H1 (cell line): ENCODE data around the gene PRCP. TPM values are rescaled to one million over a fixed set of nuclear protein-coding genes. Genes with fewer than 3 reads are reported as not detected.

ENCODE experiments used
- CTCF ChIA-PET: fragments of 300-600 bp; sonication (Branson Sonifier 250); formaldehyde crosslinking; loops from one replicate; lab custom pipeline; 2021; ENCODE audit not compliant: partially characterized antibody; lab: Charles Lee
- POLR2A ChIA-PET: fragments of 300-600 bp; sonication (Branson Sonifier 250); formaldehyde crosslinking; loops from one replicate; lab custom pipeline; 2021; ENCODE audit warnings: inconsistent platforms; ENCODE audit not compliant: partially characterized antibody; lab: Charles Lee
- DNase-seq, 2 experiments: peaks; one replicate each; pipeline versions ENCODE4 v3.0.0 to v3.0.0-alpha.2; 2010 to 2022; ENCODE audit warnings: low spot score in 2 of 2, low read depth in 1 of 2, mixed read lengths in 1 of 2
- FAIRE-seq: peaks from 2 replicates; lab custom pipeline; 2011; peaks lifted over from hg19 to GRCh38; lab: Jason Lieb, UNC
- H2AFZ ChIP-seq: 2 replicates; pipeline ENCODE4 v1.8.1; 2012; ENCODE audit warnings: low read length, inconsistent platforms
- H2AK5ac ChIP-seq: 2 replicates; pipeline ENCODE4 v1.6.1; 2013; ENCODE audit warnings: low read depth, low read length
- H2BK120ac ChIP-seq: replicated peaks from 2 replicates; pipeline ENCODE3; 2013; ENCODE audit warnings: low read depth, low read length, inconsistent platforms
- H2BK12ac ChIP-seq: 2 replicates; pipeline ENCODE4 v1.6.1; 2013; ENCODE audit warnings: low read depth, low read length
- H2BK15ac ChIP-seq: 2 replicates; pipeline ENCODE4 v1.6.1; 2013; ENCODE audit warnings: low read length
- H2BK20ac ChIP-seq: 2 replicates; pipeline ENCODE4 v1.6.1; 2013; ENCODE audit warnings: low read length
- H2BK5ac ChIP-seq: 2 replicates; pipeline ENCODE4 v1.6.1; 2013; ENCODE audit warnings: low read depth, low read length
- H3K14ac ChIP-seq: 2 replicates; pipeline ENCODE4 v1.6.1; 2013; ENCODE audit warnings: inconsistent platforms; ENCODE audit not compliant: insufficient read length
- H3K18ac ChIP-seq: 2 replicates; pipeline ENCODE4 v1.6.1; 2013; ENCODE audit warnings: low read length; ENCODE audit errors: extremely low read depth
- H3K23ac ChIP-seq: 2 replicates; pipeline ENCODE4 v1.6.1; 2013; ENCODE audit warnings: inconsistent platforms; ENCODE audit not compliant: insufficient read length
- H3K23me2 ChIP-seq: 2 replicates; pipeline ENCODE4 v1.6.1; 2013; ENCODE audit warnings: low read depth, low read length
- H3K27ac ChIP-seq: 2 replicates; pipeline ENCODE4 v1.6.1; 2011; ENCODE audit warnings: low read depth, low read length, inconsistent platforms
- H3K27me3 ChIP-seq, 4 experiments: replicated peaks in 1 of 4; 1 replicate in 1 of 4; 2 replicates in 3 of 4; pipeline versions ENCODE4 v1.6.1 to v1.8.1; 2011 to 2013; ENCODE audit warnings: low read length in 3 of 4, mild to moderate bottlenecking in 3 of 4, inconsistent platforms in 2 of 4, mixed read lengths in 2 of 4, moderate library complexity in 1 of 4; ENCODE audit not compliant: control insufficient read depth in 3 of 4, insufficient read depth in 3 of 4; ENCODE audit errors: extremely low read depth in 1 of 4
- H3K36me3 ChIP-seq, 4 experiments: 2 replicates each; pipeline versions ENCODE4 v1.6.1 to v1.8.1; 2011 to 2013; ENCODE audit warnings: mild to moderate bottlenecking in 4 of 4, low read length in 3 of 4, moderate library complexity in 2 of 4, control low read depth in 1 of 4, inconsistent platforms in 1 of 4; ENCODE audit not compliant: insufficient read depth in 4 of 4, control insufficient read depth in 2 of 4
- H3K4ac ChIP-seq: replicated peaks from 2 replicates; pipeline ENCODE3; 2013; ENCODE audit warnings: low read length, low read depth, mixed read lengths, inconsistent platforms; ENCODE audit not compliant: insufficient read length
- H3K4me1 ChIP-seq, 4 experiments: replicated peaks in 1 of 4; 1 replicate in 1 of 4; 2 replicates in 3 of 4; pipeline versions ENCODE4 v1.6.1 to v1.8.1; 2011 to 2013; ENCODE audit warnings: low read length in 3 of 4, inconsistent platforms in 2 of 4, mixed read lengths in 1 of 4; ENCODE audit not compliant: insufficient read depth in 4 of 4, control insufficient read depth in 3 of 4
- H3K4me2 ChIP-seq, 2 experiments: 2 replicates each; pipeline versions ENCODE4 v1.6.1 to v1.8.1; 2011 to 2013; ENCODE audit warnings: low read depth in 2 of 2, low read length in 2 of 2, control low read depth in 1 of 2, inconsistent platforms in 1 of 2, mild to moderate bottlenecking in 1 of 2; ENCODE audit not compliant: insufficient read depth in 1 of 2
- H3K4me3 ChIP-seq, 4 experiments: fragments of 200-600, 300-600 bp in 1 of 4; sonication (generic), shearing (Covaris generic), sonication (Bioruptor Twin) in 1 of 4; 2 replicates each; pipeline versions ENCODE4 v1.5.1 to v1.8.1; 2011 to 2016; ENCODE audit warnings: low read length in 4 of 4, low read depth in 3 of 4, control low read depth in 2 of 4, inconsistent platforms in 2 of 4, mild to moderate bottlenecking in 2 of 4, mixed read lengths in 1 of 4, moderate library complexity in 1 of 4; ENCODE audit not compliant: insufficient read depth in 2 of 4; ENCODE audit errors: extremely low read depth in 1 of 4
- H3K56ac ChIP-seq: replicated peaks from 2 replicates; pipeline ENCODE3; 2013; ENCODE audit warnings: low read depth, mild to moderate bottlenecking, mixed read lengths, low read length, inconsistent platforms; ENCODE audit not compliant: insufficient read length
- H3K79me1 ChIP-seq: 2 replicates; pipeline ENCODE4 v1.6.1; 2013; ENCODE audit warnings: low read depth, low read length, control low read depth
- H3K79me2 ChIP-seq, 2 experiments: 2 replicates each; pipeline versions ENCODE4 v1.6.1 to v1.8.1; 2012 to 2013; ENCODE audit warnings: low read length in 2 of 2, mild to moderate bottlenecking in 2 of 2, inconsistent platforms in 1 of 2; ENCODE audit not compliant: insufficient read depth in 2 of 2, control insufficient read depth in 1 of 2
- H3K9ac ChIP-seq, 4 experiments: replicated peaks in 1 of 4; 1 replicate in 1 of 4; 2 replicates in 3 of 4; pipeline versions ENCODE4 v1.6.1 to v1.8.1; 2011 to 2013; ENCODE audit warnings: low read depth in 3 of 4, low read length in 3 of 4, control low read depth in 2 of 4, mild to moderate bottlenecking in 2 of 4, moderate library complexity in 2 of 4, inconsistent platforms in 1 of 4; ENCODE audit errors: extremely low read depth in 1 of 4
- H3K9me3 ChIP-seq, 2 experiments: 2 replicates each; pipeline versions ENCODE4 v1.6.1 to v1.8.1; 2012 to 2013; ENCODE audit warnings: mild to moderate bottlenecking in 2 of 2, moderate library complexity in 2 of 2, control low read depth in 1 of 2, inconsistent platforms in 1 of 2, low read depth in 1 of 2, low read length in 1 of 2, mixed read lengths in 1 of 2; ENCODE audit not compliant: insufficient read depth in 2 of 2
- H4K20me1 ChIP-seq, 2 experiments: replicated peaks in 1 of 2; 2 replicates each; pipeline versions ENCODE3 to v1.8.1; 2011 to 2013; ENCODE audit warnings: inconsistent platforms in 2 of 2, low read length in 2 of 2, mild to moderate bottlenecking in 1 of 2; ENCODE audit not compliant: insufficient read depth in 2 of 2, control insufficient read depth in 1 of 2
- H4K5ac ChIP-seq: 2 replicates; pipeline ENCODE4 v1.6.1; 2013; ENCODE audit warnings: low read length, low read depth, mixed read lengths, inconsistent platforms; ENCODE audit not compliant: insufficient read length
- H4K8ac ChIP-seq: 2 replicates; pipeline ENCODE4 v1.8.0; 2013; ENCODE audit warnings: mild to moderate bottlenecking, moderate library complexity, low read length, inconsistent platforms; ENCODE audit not compliant: insufficient read depth; ENCODE audit errors: extremely low read depth
- H4K91ac ChIP-seq: replicated peaks from 2 replicates; pipeline ENCODE3; 2013; ENCODE audit warnings: low read length, mixed read lengths, inconsistent platforms; ENCODE audit not compliant: insufficient read length
- ASH2L ChIP-seq: fragments of 200-600, 300-600 bp; sonication (generic); IDR thresholded peaks from one replicate; pipeline ENCODE4 v1.7.1; 2017; ENCODE audit warnings: low read length
- BACH1 ChIP-seq: IDR thresholded peaks from 2 replicates; pipeline ENCODE4 v1.6.1; 2012; ENCODE audit warnings: low read length, improper control_type of control experiment
- CBX5 ChIP-seq: fragments of 300-800, 300-1000 bp; sonication (generic); IDR thresholded peaks from 2 replicates; pipeline ENCODE4 v1.7.1; 2016; ENCODE audit warnings: antibody characterized with exemption, low read length, low read depth
- CBX8 ChIP-seq: fragments of 300-800, 300-1000 bp; sonication (generic); IDR thresholded peaks from 2 replicates; pipeline ENCODE4 v1.7.1; 2016; ENCODE audit warnings: low read depth, low read length, borderline replicate concordance
- CREB1 ChIP-seq: IDR thresholded peaks from 2 replicates; pipeline ENCODE4 v1.6.1; 2012; ENCODE audit warnings: inconsistent platforms
- GTF2F1 ChIP-seq: IDR thresholded peaks from 2 replicates; pipeline ENCODE4 v1.6.1; 2012; ENCODE audit warnings: low read depth, low read length, improper control_type of control experiment, borderline replicate concordance
- HDAC6 ChIP-seq: IDR thresholded peaks from one replicate; pipeline ENCODE4 v1.7.1; 2012; ENCODE audit warnings: low read depth, mild to moderate bottlenecking, inconsistent platforms, low read length, moderate library complexity
- NANOG ChIP-seq: IDR thresholded peaks from 2 replicates; pipeline ENCODE4 v1.6.1; 2011; ENCODE audit warnings: low read length, low read depth, mild to moderate bottlenecking, inconsistent platforms; ENCODE audit not compliant: insufficient read depth, poor library complexity, severe bottlenecking
- NRF1 ChIP-seq: IDR thresholded peaks from 2 replicates; pipeline ENCODE4 v1.6.1; 2011; ENCODE audit warnings: mild to moderate bottlenecking, low read depth, low read length, improper control_type of control experiment
- RFX5 ChIP-seq: IDR thresholded peaks from 2 replicates; pipeline ENCODE4 v1.6.1; 2011; ENCODE audit warnings: low read depth, low read length, improper control_type of control experiment, borderline replicate concordance
- SIX5 ChIP-seq: IDR thresholded peaks from 2 replicates; pipeline ENCODE4 v1.6.1; 2011; ENCODE audit warnings: mild to moderate bottlenecking, low read depth, low read length
- SP4 ChIP-seq: IDR thresholded peaks from 2 replicates; pipeline ENCODE4 v1.6.1; 2012; ENCODE audit warnings: low read length, inconsistent platforms
- SRF ChIP-seq: IDR thresholded peaks from 2 replicates; pipeline ENCODE4 v1.6.1; 2011; ENCODE audit warnings: mild to moderate bottlenecking, low read depth, low read length, moderate library complexity
- SUZ12 ChIP-seq: fragments of 200-600 bp; sonication (generic); IDR thresholded peaks from 2 replicates; pipeline ENCODE4 v1.6.1; 2012; ENCODE audit warnings: mild to moderate bottlenecking, inconsistent platforms, low read length, moderate library complexity, mixed read lengths
- WGBS, 2 experiments: shearing (Covaris generic) in 1 of 2; methylation state at CpG; one replicate each; pipeline versions ENCODE4 v1.1.6 to v1.1.7; 2013 to 2015; ENCODE audit warnings: low lambda C conversion rate in 2 of 2, mixed read lengths in 2 of 2, inconsistent platforms in 1 of 2, low coverage in 1 of 2, missing lambda C conversion rate in 1 of 2; ENCODE audit not compliant: insufficient replicate concordance in 2 of 2, insufficient coverage in 1 of 2, insufficient read length in 1 of 2; ENCODE audit errors: extremely low coverage in 1 of 2, missing lambda C conversion rate in 1 of 2; 5-methylcytosine and 5-hydroxymethylcytosine counted together
- polyA plus RNA-seq, 7 experiments: library from polyadenylated mRNA; depleted of rRNA in 3 of 7; stranded (reverse) in 5 of 7; unstranded in 2 of 7; fragments of >200 nt in 5 of 7; fragments of 200-250 nt in 2 of 7; gene quantifications; 1 replicate in 5 of 7; 2 replicates in 1 of 7; 4 replicates in 1 of 7; pipeline versions ENCODE4 v1.2.1 to v1.2.3, GENCODE V29; 2011 to 2013; ENCODE audit warnings: missing spikeins in 2 of 7, mixed read lengths in 2 of 7
- total RNA-seq: library from RNA; stranded (reverse); fragmentation: NEBNext Ultra II Directional; extraction: Animal tissue kit (Norgen Biotek cat#: 25700); gene quantifications from 2 replicates; pipeline ENCODE4 v1.2.1, GENCODE V29; 2021
- TF ChIP-seq, protein P1 (sequence below): IDR thresholded peaks from 2 replicates; pipeline ENCODE4 v1.6.1; 2011; ENCODE audit warnings: low read depth, mild to moderate bottlenecking, low read length; ENCODE audit not compliant: insufficient read depth

The PRCP gene
- total and polyA plus RNA-seq, 2 of the 8 experiments (the other 6 are each of a cell fraction or from before 2014, with no cell fraction given), result 63.8 to 84.4 TPM

GRCh38 chr11:82810326-82810725 lies 89.9 kb downstream of the PRCP start:
- FAIRE-seq, result no peak
- TF ChIP-seq CBX5 (no peak), GTF2F1 (no peak), SIX5 (no peak), ASH2L (no peak), SP4 (no peak), NANOG (no peak), HDAC6 (no peak), CREB1 (no peak), SUZ12 (no peak), CBX8 (no peak), SRF (no peak), NRF1 (no peak), BACH1 (no peak), RFX5 (no peak)
- TF ChIP-seq, protein P1, sequence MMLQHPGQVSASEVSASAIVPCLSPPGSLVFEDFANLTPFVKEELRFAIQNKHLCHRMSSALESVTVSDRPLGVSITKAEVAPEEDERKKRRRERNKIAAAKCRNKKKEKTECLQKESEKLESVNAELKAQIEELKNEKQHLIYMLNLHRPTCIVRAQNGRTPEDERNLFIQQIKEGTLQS, result no peak

More at GRCh38 chr11:82810326-82810725, 89.9 kb downstream of the PRCP start:
- no peaks in the 10 kb centered on the region for H3K27me3 ChIP-seq
- no peaks in the 10 kb centered on the region for H3K79me2 ChIP-seq
- no peak overlapping the region for H2BK5ac ChIP-seq
- no peak overlapping the region for H4K5ac ChIP-seq
- no peak overlapping the region for H3K4me3 ChIP-seq
- no peaks in the 10 kb centered on the region for H3K36me3 ChIP-seq
- H3K23me2 ChIP-seq, result no peaks in the 10 kb centered on the region
- H3K23ac ChIP-seq, result no peak overlapping the region
- no peak overlapping the region for H4K8ac ChIP-seq
- no peaks in the 10 kb centered on the region for H3K79me1 ChIP-seq
- H3K27ac ChIP-seq, result no peak overlapping the region
- H2BK120ac ChIP-seq, result no peak overlapping the region
- ChIA-PET POLR2A (no interaction called here), CTCF (interaction anchor here (1.0 to 2.9 kb wide), 3 partner anchors 9 to 35 kb away, joined by 4 to 13 read pairs (median 9); no protein-coding TSS in a partner anchor)
- H3K56ac ChIP-seq, result no peak overlapping the region
- H2AFZ ChIP-seq, result no peak overlapping the region
- H4K20me1 ChIP-seq, result no peaks in the 10 kb centered on the region
- no peak overlapping the region for H3K4me2 ChIP-seq
- no peak overlapping the region for H3K4ac ChIP-seq
- no peak overlapping the region for H4K91ac ChIP-seq
- H2BK15ac ChIP-seq, result no peak overlapping the region
- no peak overlapping the region for H2AK5ac ChIP-seq
- WGBS, 2 experiments, result 94% methylated on average over 1 of the region's 1 CpG; no CpG with 5 or more reads in 1 of the 2 experiments
- H3K18ac ChIP-seq, result no peak overlapping the region
- no peak overlapping the region for H3K9ac ChIP-seq
- H3K9me3 ChIP-seq, result no peaks in the 10 kb centered on the region
- H2BK12ac ChIP-seq, result no peak overlapping the region
- H2BK20ac ChIP-seq, result no peak overlapping the region
- H3K4me1 ChIP-seq, result peaks cover 2 to 4% (median 4%) of the 10 kb centered on the region in 4 experiments; a peak in 4 of 7 replicates
- DNase-seq, result no peak
- no peak overlapping the region for H3K14ac ChIP-seq
